ENCODE data around the gene RYR1.
"Not testable (repeated sequence)": the region's sequence is repeated elsewhere in the genome, so short reads cannot be mapped to it uniquely, and the experiment has no call there.

Gene RYR1

DNA sequence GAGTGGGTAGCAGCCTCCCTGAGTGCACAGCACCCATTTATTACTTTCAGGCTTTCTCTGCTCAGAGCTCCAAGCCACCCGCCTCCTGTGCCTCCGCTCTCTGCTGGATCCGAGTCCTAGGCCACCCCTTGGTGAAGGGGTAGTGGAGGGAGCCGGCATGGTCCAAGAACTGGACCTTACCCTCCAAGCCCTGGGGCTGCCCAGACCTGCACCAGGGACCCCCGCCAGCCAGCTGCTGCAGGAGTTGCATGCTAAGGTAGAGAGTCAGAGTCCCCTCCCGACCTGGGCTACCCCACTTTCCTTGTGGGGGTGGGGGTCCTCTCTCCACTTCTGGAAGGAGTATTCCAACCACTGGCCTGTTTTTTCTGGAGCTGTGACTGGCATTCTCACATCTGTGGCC is 28.6 kb upstream of the RYR1 start:
- H3K9me3 ChIP-seq (ENCODE audit: insufficient read depth, low read depth, low read length): no peaks in the 10 kb centered on the region
- no peaks in the 10 kb centered on the region for H3K27me3 ChIP-seq (ENCODE audit: insufficient read depth, low read length, poor library complexity, severe bottlenecking)
- H3K4me2 ChIP-seq (ENCODE audit: low read depth, low read length, poor library complexity, severe bottlenecking): no peak overlapping the region
- H3K4me1 ChIP-seq (ENCODE audit: insufficient read depth, low read length, poor library complexity, severe bottlenecking): peaks cover 13% of the 10 kb centered on the region
- H3K79me2 ChIP-seq (ENCODE audit: insufficient read depth, low read length): peaks cover 6% of the 10 kb centered on the region
- H3K4me3 ChIP-seq (ENCODE audit: low read length, poor library complexity, severe bottlenecking): no peak overlapping the region
- no peaks in the 10 kb centered on the region for H3K9me2 ChIP-seq (replicated peaks; ENCODE audit: low read depth, low read length)
- H3K36me3 ChIP-seq (ENCODE audit: insufficient read depth, low read length): no peaks in the 10 kb centered on the region
- H3K9ac ChIP-seq (ENCODE audit: low read depth, low read length, poor library complexity, severe bottlenecking): no peak overlapping the region
- TF ChIP-seq, protein P1, sequence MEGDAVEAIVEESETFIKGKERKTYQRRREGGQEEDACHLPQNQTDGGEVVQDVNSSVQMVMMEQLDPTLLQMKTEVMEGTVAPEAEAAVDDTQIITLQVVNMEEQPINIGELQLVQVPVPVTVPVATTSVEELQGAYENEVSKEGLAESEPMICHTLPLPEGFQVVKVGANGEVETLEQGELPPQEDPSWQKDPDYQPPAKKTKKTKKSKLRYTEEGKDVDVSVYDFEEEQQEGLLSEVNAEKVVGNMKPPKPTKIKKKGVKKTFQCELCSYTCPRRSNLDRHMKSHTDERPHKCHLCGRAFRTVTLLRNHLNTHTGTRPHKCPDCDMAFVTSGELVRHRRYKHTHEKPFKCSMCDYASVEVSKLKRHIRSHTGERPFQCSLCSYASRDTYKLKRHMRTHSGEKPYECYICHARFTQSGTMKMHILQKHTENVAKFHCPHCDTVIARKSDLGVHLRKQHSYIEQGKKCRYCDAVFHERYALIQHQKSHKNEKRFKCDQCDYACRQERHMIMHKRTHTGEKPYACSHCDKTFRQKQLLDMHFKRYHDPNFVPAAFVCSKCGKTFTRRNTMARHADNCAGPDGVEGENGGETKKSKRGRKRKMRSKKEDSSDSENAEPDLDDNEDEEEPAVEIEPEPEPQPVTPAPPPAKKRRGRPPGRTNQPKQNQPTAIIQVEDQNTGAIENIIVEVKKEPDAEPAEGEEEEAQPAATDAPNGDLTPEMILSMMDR (conservative IDR thresholded peaks at IDR 0.05; ENCODE audit: low read length): no peak
- no peak overlapping the region for H2AFZ ChIP-seq (ENCODE audit: low read length)
- no peaks in the 10 kb centered on the region for H3F3A ChIP-seq (ENCODE audit: low read depth)
- H4K20me1 ChIP-seq (ENCODE audit: insufficient read depth, low read length, poor library complexity, severe bottlenecking): no peaks in the 10 kb centered on the region

DNA sequence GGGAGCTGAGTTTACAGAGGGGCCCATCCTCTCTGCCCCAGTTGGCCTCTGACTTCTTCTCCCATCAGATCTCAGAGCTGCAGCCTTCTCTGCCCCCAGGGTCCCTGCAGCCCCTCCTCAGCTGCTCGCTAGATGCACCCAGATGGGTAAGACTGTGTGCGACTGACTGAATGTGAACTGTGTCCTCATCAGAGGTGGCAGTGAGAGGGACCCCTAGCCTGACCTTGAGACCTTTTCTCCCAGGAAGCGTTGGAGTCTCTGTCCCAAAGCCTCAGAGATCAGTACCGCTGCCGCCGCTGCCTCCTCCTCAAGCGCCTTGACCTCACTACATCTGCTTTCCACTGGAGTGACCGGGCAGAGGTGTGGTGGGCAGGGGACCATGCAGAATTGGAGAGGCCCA is 28.2 kb upstream of the RYR1 start:
- TF ChIP-seq, protein P1 (conservative IDR thresholded peaks at IDR 0.05; ENCODE audit: low read length): no peak
- TF ChIP-seq EZH2phosphoT487 (IDR thresholded peaks at IDR 0.05; ENCODE audit: borderline replicate concordance): no peak
- Histone ChIP-seq H3K9me2 (replicated peaks; ENCODE audit: low read depth, low read length) (no peaks in the 10 kb centered on the region), H3K4me2 (ENCODE audit: low read depth, low read length, poor library complexity, severe bottlenecking) (no peak overlapping the region), H3K4me1 (ENCODE audit: insufficient read depth, low read length, poor library complexity, severe bottlenecking) (peaks cover 13% of the 10 kb centered on the region), H3K9ac (ENCODE audit: low read depth, low read length, poor library complexity, severe bottlenecking) (no peak overlapping the region), H3K36me3 (ENCODE audit: insufficient read depth, low read length) (no peaks in the 10 kb centered on the region), H3K27me3 (ENCODE audit: insufficient read depth, low read length, poor library complexity, severe bottlenecking) (no peaks in the 10 kb centered on the region), H3K79me2 (ENCODE audit: insufficient read depth, low read length) (peaks cover 6% of the 10 kb centered on the region), H3K4me3 (ENCODE audit: low read length, poor library complexity, severe bottlenecking) (no peak overlapping the region), H3K9me3 (ENCODE audit: insufficient read depth, low read depth, low read length) (no peaks in the 10 kb centered on the region), H3F3A (ENCODE audit: low read depth) (no peaks in the 10 kb centered on the region), H4K20me1 (ENCODE audit: insufficient read depth, low read length, poor library complexity, severe bottlenecking) (no peaks in the 10 kb centered on the region), H2AFZ (ENCODE audit: low read length) (no peak overlapping the region)

DNA sequence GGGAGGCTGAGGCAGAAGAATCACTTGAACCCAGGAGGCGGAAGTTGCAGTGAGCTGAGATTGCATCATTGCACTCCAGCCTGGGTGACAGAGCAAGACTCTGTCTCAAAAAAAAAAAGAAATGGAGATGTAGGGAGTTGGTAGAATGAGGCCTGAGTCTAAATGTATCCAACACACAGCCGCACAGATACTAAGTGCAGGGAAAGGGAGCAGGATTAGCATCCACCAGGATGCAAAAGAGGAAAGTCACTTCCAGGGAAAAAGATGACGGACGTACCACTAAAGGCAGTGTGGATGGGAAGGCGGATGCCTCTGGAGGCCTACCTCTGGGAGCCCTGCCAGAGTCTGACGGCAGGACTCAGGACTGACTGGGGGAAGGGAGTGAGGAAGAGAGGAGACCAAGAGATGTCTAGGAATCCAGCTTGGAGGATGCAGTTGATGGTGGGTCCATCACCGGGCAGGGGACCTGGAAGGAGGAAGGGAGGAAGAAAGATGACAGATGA is 23.8 kb upstream of the RYR1 start:
- Histone ChIP-seq H3K4me1 (ENCODE audit: insufficient read depth, low read length, poor library complexity, severe bottlenecking) (no peaks in the 10 kb centered on the region), H2AFZ (ENCODE audit: low read length) (no peak overlapping the region), H3F3A (ENCODE audit: low read depth) (no peaks in the 10 kb centered on the region), H3K9me3 (ENCODE audit: insufficient read depth, low read depth, low read length) (no peaks in the 10 kb centered on the region), H3K79me2 (ENCODE audit: insufficient read depth, low read length) (no peaks in the 10 kb centered on the region), H4K20me1 (ENCODE audit: insufficient read depth, low read length, poor library complexity, severe bottlenecking) (no peaks in the 10 kb centered on the region), H3K27me3 (ENCODE audit: insufficient read depth, low read length, poor library complexity, severe bottlenecking) (no peaks in the 10 kb centered on the region), H3K4me3 (ENCODE audit: low read length, poor library complexity, severe bottlenecking) (no peak overlapping the region), H3K9ac (ENCODE audit: low read depth, low read length, poor library complexity, severe bottlenecking) (no peak overlapping the region), H3K36me3 (ENCODE audit: insufficient read depth, low read length) (no peaks in the 10 kb centered on the region), H3K4me2 (ENCODE audit: low read depth, low read length, poor library complexity, severe bottlenecking) (no peak overlapping the region), H3K9me2 (replicated peaks; ENCODE audit: low read depth, low read length) (no peaks in the 10 kb centered on the region)
- TF ChIP-seq EZH2phosphoT487 (IDR thresholded peaks at IDR 0.05; ENCODE audit: borderline replicate concordance): no peak
- TF ChIP-seq, protein P1 (conservative IDR thresholded peaks at IDR 0.05; ENCODE audit: low read length): no peak

DNA sequence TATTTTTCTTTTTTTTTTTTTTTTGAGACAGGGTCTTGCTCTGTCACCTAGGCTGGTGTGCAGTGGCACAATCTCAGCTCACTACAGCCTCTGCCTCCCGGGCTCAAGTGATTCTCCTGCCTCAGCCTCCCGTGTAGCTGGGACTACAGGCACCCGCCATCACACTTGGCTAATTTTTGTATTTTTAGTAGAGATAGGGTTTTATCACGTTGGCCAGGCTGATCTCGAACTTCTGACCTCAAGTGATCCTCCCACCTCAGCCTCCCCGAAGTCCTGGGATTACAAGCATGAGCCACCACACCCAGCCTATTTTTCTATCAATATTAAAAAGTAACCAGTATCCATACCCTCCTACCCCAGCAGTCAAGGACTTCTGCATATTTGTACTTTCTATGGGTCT is 23.1 kb upstream of the RYR1 start:
- H3K36me3 ChIP-seq (ENCODE audit: insufficient read depth, low read length); H3K4me3 ChIP-seq (ENCODE audit: low read length, poor library complexity, severe bottlenecking); H3K79me2 ChIP-seq (ENCODE audit: insufficient read depth, low read length); H3K4me1 ChIP-seq (ENCODE audit: insufficient read depth, low read length, poor library complexity, severe bottlenecking); H2AFZ ChIP-seq (ENCODE audit: low read length); H3K9me2 ChIP-seq (replicated peaks; ENCODE audit: low read depth, low read length); H3K9me3 ChIP-seq (ENCODE audit: insufficient read depth, low read depth, low read length); H3F3A ChIP-seq (ENCODE audit: low read depth); H3K27me3 ChIP-seq (ENCODE audit: insufficient read depth, low read length, poor library complexity, severe bottlenecking); H4K20me1 ChIP-seq (ENCODE audit: insufficient read depth, low read length, poor library complexity, severe bottlenecking); H3K9ac ChIP-seq (ENCODE audit: low read depth, low read length, poor library complexity, severe bottlenecking); H3K4me2 ChIP-seq (ENCODE audit: low read depth, low read length, poor library complexity, severe bottlenecking): not testable (repeated sequence)

Data from Loucy (cell line).